ENCODE results near the gene MGLL.

Gene MGLL

DNA sequence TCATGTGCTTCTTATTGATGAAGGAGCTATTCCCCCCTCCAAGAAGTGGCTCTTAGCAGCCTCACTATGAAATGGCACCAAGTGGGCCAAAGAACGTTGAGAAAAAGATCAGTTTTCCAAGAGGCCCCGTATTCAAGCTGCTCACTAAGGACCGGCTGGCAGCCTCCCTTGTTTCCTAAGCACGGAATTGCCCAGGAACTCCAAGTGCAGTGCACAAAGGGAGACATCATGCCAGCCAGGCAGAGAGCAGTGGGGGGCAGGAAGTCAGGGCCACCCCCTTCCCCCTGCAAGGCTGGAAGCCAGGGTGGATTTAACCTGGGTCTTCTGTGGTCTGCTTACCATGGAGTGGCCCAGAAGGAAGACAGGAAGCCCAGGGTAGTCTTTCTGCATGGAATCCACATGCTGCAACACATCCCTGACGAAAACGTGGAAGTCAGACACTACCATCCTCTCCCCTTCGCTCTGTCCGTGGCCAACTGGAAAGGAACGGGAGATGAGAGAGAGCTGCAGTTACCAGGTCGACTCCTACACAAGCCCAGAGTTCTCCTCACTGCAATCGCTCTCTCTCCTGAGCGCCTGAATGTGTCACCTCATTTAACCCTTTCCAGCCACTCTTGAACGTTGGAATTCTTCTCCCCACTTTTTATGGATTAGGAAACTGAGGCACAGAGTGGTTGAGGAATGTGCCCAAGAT is 100.1 kb downstream of the MGLL start:
- no peak for DNase-seq (ENCODE audit: low spot score)

- no peak for DNase-seq (ENCODE audit: low spot score)
These were observed 101.1 kb downstream of the MGLL start for GRCh38 chr3:127720985-127721935.

DNA sequence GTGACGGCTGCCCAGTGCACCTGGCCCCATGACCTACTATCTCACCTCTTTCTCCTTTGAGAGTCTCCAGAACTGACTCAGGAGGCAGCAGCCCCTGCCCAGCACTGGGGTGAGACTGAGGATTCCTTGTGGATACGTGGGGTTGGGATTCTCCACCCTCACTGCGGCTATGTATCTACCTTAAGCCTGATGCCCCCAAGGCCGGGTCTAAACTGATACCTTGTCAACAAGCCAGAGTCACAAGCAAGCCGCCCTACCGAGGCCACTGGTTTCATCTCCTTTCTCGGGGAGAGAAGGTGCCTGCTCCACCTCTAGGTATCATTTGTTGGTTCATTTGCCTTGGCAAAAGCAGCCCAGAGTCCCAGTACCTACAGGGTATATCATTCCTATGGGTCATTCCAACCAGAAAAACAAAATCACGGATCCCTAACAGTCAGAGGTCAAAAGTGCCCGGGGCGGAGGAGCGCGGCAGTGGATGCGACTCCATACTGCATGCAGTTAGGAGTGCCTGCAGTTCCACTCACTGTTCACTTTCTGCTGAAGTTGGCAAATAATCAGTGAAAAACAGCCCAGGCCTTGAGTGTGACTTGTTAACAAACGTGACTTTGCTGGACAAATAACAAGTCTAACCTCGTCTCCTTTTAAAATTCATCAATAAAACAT is 102.0 kb downstream of the MGLL start:
- DNase-seq (ENCODE audit: low spot score), result no peak

DNA sequence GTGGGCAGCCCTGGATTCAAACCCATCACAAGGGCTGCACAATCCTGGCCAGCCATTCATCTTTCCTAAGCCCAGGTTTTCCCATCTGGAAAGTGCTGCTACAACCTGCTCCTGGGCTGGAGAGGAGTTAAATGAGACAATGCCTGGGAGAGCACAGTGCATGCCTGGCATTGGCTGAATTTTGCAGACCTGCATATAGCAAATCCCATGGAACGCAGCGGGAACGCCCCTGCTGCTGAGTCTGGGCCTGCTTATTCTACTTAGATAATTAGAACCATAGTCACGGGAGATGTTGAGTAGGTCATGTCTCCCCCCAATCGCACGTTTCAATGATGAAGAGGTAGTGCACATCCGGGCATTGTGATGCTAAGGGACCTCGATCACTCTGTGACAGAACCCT is 102.9 kb downstream of the MGLL start:
- no peak for DNase-seq (ENCODE audit: low spot score)

DNA sequence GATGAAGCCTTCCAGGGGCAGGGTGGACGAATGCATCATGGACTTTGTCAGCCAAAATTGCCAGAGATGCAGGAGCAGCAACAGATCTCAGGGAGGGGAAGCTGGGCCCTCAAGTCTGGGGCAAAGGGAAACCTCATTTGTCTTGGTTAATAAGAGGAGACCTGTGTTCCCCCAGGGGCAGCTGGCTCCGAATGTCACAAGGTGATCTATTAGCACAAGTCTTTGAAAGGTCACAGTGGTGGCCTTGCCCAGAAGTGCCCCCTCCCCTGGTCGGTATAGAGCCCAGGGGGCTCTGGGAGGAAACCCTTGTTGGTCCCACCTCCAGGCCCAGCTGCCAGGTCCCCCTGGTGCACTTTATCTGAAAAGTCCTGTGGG is 103.4 kb downstream of the MGLL start:
- no peak for DNase-seq (ENCODE audit: low spot score)

DNA sequence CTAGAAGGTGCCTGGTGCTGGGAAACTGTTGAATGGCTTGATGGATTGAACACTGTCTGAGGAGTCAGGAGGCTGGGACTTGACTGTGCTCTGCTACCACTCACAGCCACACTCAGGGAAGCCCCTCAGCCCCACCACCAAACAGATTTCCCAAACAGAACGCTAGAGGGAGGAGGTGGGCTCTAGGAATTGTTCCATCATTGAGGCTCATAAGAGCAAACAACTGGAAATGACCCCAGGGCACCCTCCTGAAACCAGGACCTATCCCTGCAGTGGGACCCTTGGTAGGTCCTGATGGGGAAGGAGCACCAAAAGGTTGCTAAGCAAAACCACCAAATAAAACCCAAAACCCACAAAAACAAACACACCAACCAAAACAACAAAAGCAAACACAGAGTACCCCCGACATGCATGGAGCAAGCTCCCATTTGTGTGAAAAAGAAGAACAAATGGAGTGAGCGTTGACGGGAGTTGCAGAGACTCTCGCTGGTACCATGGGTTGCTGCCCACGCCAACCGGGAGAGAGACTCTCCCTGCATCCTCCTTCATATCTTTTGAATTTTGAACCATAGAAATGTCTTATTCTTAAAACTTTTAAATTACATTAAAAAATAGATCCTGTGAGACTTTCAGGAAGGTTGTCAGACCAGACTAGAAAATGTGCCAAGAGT is 103.9 kb downstream of the MGLL start:
- DNase-seq (ENCODE audit: low spot score), result no peak

DNA sequence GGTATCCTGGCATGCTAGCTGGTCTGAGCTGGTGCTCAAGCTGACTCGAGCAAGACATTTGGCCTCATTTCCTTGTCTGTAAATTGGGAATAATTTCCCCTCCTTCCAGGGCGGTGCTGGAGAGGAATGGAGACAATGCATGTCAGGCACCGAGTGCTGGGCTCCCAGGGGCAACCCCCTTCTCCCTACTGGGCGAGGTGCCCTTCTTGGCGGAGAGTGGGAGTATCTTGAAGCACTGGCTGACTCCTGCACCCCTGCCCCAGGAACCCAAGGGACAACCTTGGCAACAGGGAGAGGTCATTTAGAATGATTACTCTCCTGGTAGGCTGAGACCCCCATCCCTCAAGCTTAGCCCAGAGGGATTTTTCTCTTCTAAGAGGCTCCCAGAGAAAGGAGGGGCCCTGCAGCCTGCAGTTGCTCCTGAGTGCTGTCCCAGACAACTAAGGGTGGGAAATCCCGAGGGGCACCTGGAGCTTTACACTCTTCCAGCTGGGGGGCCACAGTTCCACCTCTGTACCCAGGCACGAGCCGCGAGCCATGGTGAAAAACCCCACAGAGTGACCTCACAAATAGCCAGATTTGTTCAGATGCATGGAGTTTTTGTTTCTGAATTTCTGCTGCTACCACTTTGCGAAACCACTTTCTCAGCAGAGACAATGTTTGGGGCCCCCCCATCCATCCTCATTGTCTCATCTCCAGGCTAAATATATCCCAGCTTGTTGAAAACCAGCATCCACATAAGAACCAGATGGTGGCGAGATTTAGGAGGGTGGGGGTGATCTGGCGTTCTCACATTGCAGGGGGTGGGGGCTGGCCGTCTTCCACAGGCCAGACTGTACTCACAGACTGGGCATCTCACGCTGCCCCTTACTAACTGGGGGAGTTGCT is 104.7 kb downstream of the MGLL start:
- DNase-seq (ENCODE audit: low spot score), result no peak

DNA sequence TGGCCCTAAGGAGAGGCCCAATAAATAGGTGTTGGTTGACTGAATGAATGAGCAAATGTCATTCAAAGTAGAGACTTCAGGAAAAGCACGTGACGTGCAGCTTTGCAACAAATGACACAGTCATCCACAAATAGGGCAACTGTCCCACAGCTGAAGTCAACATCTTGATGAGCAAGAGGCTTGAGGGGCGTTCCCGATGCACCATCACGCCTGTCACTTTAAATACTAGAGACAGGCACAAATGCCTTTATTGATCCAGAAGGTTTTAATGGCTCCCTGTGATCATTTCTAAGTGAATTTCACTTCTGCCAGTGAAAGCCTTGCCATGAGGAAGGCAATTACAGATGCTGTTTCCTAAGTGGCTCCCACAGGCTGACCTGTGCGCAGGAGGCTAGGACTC is 105.9 kb downstream of the MGLL start:
- no peak for DNase-seq (ENCODE audit: low spot score)

DNA sequence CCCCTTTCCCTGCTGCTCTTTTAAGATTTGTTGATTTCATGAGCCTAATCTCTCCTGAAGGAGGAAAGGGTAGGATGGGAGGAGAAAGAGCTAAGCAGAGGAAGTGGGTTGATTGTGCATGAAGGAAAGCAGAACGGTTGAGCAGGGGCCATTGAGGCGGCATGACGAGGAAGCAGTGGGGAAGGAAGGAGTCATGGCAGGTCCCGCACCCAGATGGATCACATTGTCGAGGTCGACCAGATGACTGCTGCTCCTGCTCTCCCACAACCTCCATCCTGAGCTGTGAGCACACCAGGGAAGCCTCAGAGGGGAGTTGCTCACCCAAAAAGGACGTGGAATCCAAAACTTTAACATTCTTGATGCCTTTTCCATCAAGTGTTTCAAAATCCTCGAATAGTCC is 106.8 kb downstream of the MGLL start:
- DNase-seq (ENCODE audit: low spot score), result no peak

- no peak for DNase-seq (ENCODE audit: low spot score)
These were observed 107.4 kb downstream of the MGLL start for GRCh38 chr3:127714866-127715265.

- DNase-seq (ENCODE audit: low spot score), result no peak
These were observed 108.2 kb downstream of the MGLL start for GRCh38 chr3:127714125-127714571.

DNA sequence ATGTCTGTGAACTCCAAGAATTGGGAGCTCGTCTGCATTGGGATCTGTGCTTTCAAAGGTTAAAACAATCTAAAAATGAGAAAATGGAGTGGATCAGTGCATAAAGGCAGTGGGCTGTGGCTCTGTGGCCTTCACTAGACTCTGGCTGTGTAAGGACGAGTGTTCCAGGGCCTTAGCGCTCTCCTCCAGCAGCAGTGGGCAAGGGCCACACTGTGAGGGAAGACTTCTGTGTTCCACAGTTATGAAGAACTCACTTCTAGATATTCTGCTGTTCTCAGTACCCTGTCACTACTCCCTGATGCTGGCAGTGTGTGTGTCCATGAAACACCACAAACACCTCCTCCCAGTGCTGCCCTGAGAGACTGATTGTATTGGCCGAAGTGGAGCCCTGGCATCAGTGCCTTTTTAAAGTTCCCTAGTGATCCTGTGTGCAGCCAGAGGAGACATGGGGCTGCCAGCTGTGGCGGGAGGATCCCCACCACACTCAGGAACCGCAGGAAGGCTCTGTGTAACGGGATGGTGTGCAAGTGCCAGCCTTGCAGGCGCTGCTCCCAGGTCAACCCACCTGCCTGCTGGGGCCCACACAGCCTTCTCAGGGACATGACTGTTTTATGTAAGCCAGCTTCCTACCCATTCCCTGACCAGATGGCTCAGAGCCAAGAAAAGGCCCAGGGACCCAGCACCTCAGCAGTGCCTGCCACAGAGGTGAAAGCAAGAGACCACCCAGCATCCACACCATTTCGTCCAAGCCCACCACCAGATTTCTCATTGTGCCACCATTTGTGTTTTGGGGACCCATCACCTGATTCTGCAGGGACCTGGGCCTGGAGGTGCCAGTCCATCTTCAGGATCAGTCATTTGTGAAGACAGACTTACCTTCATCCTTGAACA is 109.2 kb downstream of the MGLL start:
- no peak for DNase-seq (ENCODE audit: low spot score)

DNA sequence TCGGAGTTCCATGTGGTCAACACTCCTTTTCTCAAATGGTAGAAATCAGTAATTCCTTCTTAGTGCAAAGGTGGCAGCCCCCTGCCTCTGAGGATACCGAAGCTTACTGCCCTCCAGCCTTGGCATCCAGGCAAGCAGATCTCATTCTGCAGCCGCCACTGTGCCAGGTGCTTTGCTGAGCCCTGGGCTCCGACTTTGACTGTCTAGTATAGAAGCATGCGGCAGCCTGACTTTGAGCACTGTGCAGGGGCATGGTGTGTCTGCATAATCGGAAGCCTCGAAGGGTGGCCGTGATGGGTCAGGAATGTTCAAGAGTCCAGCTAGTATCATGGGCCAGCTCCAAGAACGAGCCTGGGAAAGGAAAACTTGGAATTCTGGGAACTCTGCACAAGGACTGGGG is 109.9 kb downstream of the MGLL start:
- no peak for DNase-seq (ENCODE audit: low spot score)

GRCh38 chr3:127711896-127712295 is 110.4 kb downstream of the MGLL start:
- DNase-seq (ENCODE audit: low spot score), result no peak

DNA sequence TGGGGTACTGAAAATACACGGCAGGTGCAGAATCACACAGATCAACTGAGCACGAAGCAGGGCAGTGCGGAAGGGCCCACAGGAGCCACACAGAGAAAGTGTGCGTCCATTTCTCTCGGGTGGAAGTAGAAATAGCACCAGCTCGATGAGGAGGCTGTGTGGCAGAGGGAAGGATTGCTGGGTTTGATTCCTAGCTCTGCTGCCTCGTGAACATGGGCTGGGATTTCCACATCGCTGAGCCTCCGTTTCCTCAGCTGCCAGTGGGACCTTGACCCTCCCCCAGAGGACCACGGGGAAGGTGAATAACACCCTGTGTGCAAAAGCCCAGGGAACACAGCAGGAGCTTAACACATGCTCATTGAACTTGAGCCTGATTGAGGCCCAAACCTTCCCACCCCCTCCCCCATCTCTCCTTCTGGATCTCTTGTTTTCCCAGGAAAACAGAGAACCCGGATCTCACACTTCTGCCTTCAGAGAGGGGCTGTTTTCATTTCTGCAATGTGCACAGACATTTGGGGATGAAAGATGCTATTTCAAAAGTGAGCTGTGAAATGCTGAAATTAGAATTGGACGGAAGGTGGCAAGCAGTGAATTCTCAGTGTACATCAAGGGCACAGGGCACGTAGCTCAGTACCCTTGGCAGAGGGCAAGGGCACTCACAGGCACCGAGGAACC is 111.2 kb downstream of the MGLL start:
- DNase-seq (ENCODE audit: low spot score), result no peak

GRCh38 chr3:127710155-127710941 is 112.0 kb downstream of the MGLL start:
- DNase-seq (ENCODE audit: low spot score), result no peak

GRCh38 chr3:127709320-127710060 is 112.8 kb downstream of the MGLL start:
- DNase-seq (ENCODE audit: low spot score), result no peak

GRCh38 chr3:127708837-127709236 is 113.5 kb downstream of the MGLL start:
- no peak for DNase-seq (ENCODE audit: low spot score)
